Parathyroid adenoma (tissue), 2 donors: ENCODE measurements around the gene PLA2R1.

ENCODE experiments used
- H2AFZ ChIP-seq: fragments of 300-600 bp; sonication (generic); one replicate; pipeline ENCODE4 v1.7.0; 2017; ENCODE audit warnings: antibody characterized with exemption, mild to moderate bottlenecking
- H3K27ac ChIP-seq: fragments of 300-600 bp; sonication (generic); one replicate; pipeline ENCODE4 v1.7.0; 2017
- H3K27me3 ChIP-seq: fragments of 300-600 bp; sonication (generic); one replicate; pipeline ENCODE4 v1.7.0; 2017; ENCODE audit warnings: low read length; ENCODE audit not compliant: control insufficient read depth, insufficient read depth
- H3K36me3 ChIP-seq: fragments of 300-600 bp; sonication (generic); one replicate; pipeline ENCODE4 v1.7.0; 2017; ENCODE audit warnings: low read length; ENCODE audit not compliant: control insufficient read depth, insufficient read depth
- H3K4me1 ChIP-seq: fragments of 300-600 bp; sonication (generic); one replicate; pipeline ENCODE4 v1.7.0; 2017; ENCODE audit warnings: control low read depth
- H3K4me2 ChIP-seq: fragments of 300-600 bp; sonication (generic); one replicate; pipeline ENCODE4 v1.7.0; 2017; ENCODE audit warnings: low read length
- H3K4me3 ChIP-seq: fragments of 300-600 bp; sonication (generic); one replicate; pipeline ENCODE4 v1.7.0; 2017; ENCODE audit warnings: low read depth, low read length
- H3K79me2 ChIP-seq: fragments of 300-600 bp; sonication (generic); one replicate; pipeline ENCODE4 v1.7.0; 2017; ENCODE audit warnings: control low read depth
- H3K9ac ChIP-seq: fragments of 300-600 bp; sonication (generic); one replicate; pipeline ENCODE4 v1.7.0; 2017; ENCODE audit warnings: mild to moderate bottlenecking
- H3K9me3 ChIP-seq: fragments of 300-600 bp; sonication (generic); one replicate; pipeline ENCODE4 v1.7.0; 2017; ENCODE audit warnings: low read length; ENCODE audit not compliant: control insufficient read depth
- TF ChIP-seq, protein P1 (sequence below): fragments of 300-600 bp; sonication (generic); IDR thresholded peaks from one replicate; pipeline ENCODE4 v1.7.0; 2017; ENCODE audit warnings: antibody characterized with exemption, mild to moderate bottlenecking
- donor health status: primary hyperparathyroidism.

Gene PLA2R1

DNA sequence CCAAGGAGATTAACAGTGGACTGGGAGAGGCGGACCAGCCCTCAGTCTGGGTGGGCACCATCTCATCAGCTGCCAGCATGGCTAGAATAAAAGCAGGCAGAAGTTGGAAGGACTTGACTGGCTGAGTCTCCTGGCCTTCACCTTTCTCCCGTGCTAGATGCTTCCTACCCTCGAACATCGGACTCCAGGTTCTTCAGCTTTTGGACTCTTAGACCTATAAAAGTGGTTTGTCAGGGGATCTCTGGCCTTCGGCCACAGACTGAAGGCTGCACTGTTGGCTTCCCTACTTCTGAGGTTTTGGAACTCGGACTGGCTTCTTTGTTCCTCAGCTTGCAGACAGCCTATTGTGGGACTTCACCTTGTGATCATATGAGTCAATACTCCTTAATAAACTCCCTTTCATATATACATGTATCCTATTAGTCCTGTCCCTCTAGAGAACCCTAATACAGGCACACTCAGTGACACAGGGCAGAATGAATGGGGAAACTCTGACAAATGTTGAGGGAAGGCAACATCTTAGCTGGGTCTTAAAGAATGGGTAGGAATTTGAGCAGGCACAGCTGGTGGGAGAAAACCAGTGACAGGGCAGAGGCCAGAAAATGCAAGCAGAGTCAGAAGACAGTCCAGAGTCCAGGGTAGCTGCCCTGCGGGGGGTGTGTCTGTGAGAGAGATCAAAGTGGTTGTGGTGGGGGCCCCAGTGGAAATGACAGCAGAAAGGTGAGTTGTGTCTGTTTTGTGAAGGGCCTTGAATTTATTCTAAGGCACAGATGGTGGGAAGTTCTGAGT lies 156.3 kb downstream of the PLA2R1 start:
- H3K9me3 ChIP-seq = no peaks in the 10 kb centered on the region
- no peaks in the 10 kb centered on the region for H3K4me1 ChIP-seq
- no peak overlapping the region for H3K4me3 ChIP-seq
- no peaks in the 10 kb centered on the region for H3K79me2 ChIP-seq
- no peak overlapping the region for H3K9ac ChIP-seq
- no peaks in the 10 kb centered on the region for H3K27me3 ChIP-seq
- no peak overlapping the region for H3K4me2 ChIP-seq
- no peak overlapping the region for H3K27ac ChIP-seq
- H3K36me3 ChIP-seq = no peaks in the 10 kb centered on the region
- no peak overlapping the region for H2AFZ ChIP-seq
- TF ChIP-seq, protein P1, sequence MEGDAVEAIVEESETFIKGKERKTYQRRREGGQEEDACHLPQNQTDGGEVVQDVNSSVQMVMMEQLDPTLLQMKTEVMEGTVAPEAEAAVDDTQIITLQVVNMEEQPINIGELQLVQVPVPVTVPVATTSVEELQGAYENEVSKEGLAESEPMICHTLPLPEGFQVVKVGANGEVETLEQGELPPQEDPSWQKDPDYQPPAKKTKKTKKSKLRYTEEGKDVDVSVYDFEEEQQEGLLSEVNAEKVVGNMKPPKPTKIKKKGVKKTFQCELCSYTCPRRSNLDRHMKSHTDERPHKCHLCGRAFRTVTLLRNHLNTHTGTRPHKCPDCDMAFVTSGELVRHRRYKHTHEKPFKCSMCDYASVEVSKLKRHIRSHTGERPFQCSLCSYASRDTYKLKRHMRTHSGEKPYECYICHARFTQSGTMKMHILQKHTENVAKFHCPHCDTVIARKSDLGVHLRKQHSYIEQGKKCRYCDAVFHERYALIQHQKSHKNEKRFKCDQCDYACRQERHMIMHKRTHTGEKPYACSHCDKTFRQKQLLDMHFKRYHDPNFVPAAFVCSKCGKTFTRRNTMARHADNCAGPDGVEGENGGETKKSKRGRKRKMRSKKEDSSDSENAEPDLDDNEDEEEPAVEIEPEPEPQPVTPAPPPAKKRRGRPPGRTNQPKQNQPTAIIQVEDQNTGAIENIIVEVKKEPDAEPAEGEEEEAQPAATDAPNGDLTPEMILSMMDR = no peak

DNA sequence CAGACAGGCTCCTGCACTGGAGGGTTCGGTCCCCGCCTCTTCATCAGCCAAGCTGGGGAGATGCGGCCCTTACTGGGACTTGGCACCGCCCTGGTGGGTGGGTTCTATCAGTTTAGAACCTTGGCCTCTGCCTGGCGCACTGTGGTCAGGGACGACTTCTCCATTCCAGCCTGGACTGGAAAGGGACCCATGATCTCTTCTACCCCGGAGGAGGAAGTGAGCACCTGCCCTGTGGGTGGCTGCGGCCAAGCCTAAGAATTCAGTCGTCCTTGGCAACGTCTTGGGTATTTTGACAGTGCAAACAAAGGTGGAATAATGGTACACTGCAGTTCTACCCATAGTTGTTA lies 157.5 kb downstream of the PLA2R1 start:
- no peaks in the 10 kb centered on the region for H3K79me2 ChIP-seq
- no peak overlapping the region for H3K4me2 ChIP-seq
- H3K4me1 ChIP-seq = no peaks in the 10 kb centered on the region
- H3K9ac ChIP-seq = no peak overlapping the region
- H3K36me3 ChIP-seq = no peaks in the 10 kb centered on the region
- no peaks in the 10 kb centered on the region for H3K9me3 ChIP-seq
- H3K4me3 ChIP-seq = no peak overlapping the region
- TF ChIP-seq, protein P1 = no peak
- H2AFZ ChIP-seq = peak overlapping the region; percentile 72
- H3K27ac ChIP-seq = no peak overlapping the region
- H3K27me3 ChIP-seq = no peaks in the 10 kb centered on the region

DNA sequence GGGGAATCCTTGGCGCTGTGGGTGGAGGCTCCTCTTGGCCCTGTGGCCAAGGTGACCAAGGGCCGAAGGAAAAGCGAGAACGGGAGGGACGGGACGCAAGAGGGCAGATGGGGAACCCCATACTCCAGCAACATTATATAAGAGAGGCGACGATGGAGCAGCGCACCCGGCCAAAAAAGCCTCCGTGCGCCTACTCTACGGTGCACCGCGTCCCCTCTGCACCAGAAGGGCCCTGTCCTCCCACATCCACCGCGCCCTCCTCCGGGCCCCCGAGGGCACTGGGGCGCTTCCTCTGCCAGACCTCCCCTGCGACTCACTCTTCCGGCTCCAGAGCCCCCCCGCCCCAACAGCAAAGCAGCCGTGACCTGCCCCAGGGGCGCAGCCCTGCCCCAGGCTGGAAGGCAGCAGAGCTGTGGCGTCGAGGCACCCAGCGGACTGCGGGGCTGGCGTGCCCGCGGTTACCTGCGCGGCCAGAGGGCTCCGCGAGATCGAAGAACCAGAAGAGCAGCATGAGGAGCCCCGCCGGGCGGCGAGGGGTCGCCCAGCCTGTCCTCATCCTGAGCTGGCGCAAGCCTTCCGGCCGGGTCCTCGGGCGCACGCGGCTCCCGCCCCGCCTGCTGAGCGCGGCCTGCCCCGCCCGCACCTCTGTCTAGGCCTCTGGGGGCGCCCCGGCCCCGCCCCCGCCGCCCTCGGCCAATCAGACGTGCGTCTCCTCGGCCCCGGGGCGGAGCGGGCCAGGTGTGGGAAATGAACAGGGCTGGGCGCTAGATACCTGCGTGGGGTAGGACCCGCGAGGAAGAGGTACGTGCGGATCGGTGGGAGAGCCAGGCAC lies 158.1 kb downstream of the PLA2R1 start, which contains the start of gene LY75:
Gene LY75, minus strand, starts transcription at position 630 of the 832 bp plus-strand sequence.
- Histone ChIP-seq H3K79me2 (no peaks in the 10 kb centered on the region), H3K36me3 (no peaks in the 10 kb centered on the region), H3K27me3 (no peaks in the 10 kb centered on the region), H3K4me2 (peak within 1 kb of the TSS; percentile 45), H3K4me3 (peak within 1 kb of the TSS; percentile 34), H3K9me3 (no peaks in the 10 kb centered on the region), H3K4me1 (no peaks in the 10 kb centered on the region), H3K27ac (no peak within 1 kb of the TSS), H3K9ac (no peak within 1 kb of the TSS), H2AFZ (peak within 1 kb of the TSS; percentile 72)
- TF ChIP-seq, protein P1 = no peak

DNA sequence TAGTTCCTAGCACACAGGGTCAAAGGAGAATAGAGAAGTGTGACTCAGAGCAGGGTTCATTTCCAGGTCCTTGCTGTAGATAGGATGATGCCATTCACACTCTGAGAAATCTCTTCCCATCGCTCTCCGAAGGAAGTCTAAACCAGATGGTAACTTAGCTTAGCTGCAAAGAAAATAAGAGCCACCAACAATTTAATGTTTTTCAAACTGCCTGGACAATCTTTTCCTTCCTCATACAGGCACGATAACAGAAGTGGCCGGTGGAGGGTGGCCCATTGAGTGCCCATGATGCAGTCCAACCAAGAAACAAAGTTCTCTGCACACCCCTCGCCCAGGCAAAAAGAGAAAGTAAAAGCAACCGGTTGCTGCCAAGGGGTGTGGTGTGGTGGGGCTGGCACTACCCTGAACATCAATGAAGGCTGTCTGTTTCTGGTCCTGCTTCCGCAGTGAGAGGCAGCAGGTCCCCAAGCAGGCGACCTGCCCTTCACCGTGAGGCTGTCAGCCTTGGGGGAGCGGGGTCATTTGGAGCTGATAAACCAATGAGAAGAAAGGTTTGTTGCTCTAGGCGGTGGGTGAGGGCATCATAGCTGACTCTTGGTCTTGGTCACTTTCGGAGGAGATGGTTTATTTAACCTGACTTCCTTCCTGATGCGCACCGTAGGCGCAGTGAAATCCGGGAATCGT lies 158.8 kb downstream of the PLA2R1 start:
- TF ChIP-seq, protein P1 = no peak
- Histone ChIP-seq H3K9me3 (no peaks in the 10 kb centered on the region), H3K27me3 (no peaks in the 10 kb centered on the region), H3K9ac (no peak overlapping the region), H3K27ac (no peak overlapping the region), H3K4me1 (no peaks in the 10 kb centered on the region), H2AFZ (peak overlapping the region; percentile 72), H3K79me2 (no peaks in the 10 kb centered on the region), H3K4me2 (peak overlapping the region; percentile 45), H3K36me3 (no peaks in the 10 kb centered on the region), H3K4me3 (peak overlapping the region; percentile 34)
